ENCODE results near the gene ICAM2.

- TF ChIP-seq ISL1 (CRISPR knock-in tag; IDR thresholded peaks at IDR 0.05) (no peak), CREB5 (CRISPR knock-in tag; IDR thresholded peaks at IDR 0.05; ENCODE audit: low read depth) (no peak), ESRRG (CRISPR knock-in tag; IDR thresholded peaks at IDR 0.05) (no peak), TCF4 (CRISPR knock-in tag; IDR thresholded peaks at IDR 0.05; ENCODE audit: borderline replicate concordance) (no peak), SNAI2 (CRISPR knock-in tag; IDR thresholded peaks at IDR 0.05) (no peak), ZC3H10 (CRISPR knock-in tag; IDR thresholded peaks at IDR 0.05) (no peak), CSRNP3 (CRISPR knock-in tag; IDR thresholded peaks at IDR 0.05) (no peak), ZNF565 (CRISPR knock-in tag; conservative IDR thresholded peaks at IDR 0.05; ENCODE audit: low read depth) (no peak), GLIS3 (CRISPR knock-in tag; IDR thresholded peaks at IDR 0.05) (no peak), PPARA (CRISPR knock-in tag; IDR thresholded peaks at IDR 0.05; ENCODE audit: borderline replicate concordance) (no peak), ARNTL (CRISPR knock-in tag; IDR thresholded peaks at IDR 0.05; ENCODE audit: borderline replicate concordance, low read depth) (no peak)
- TF ChIP-seq, protein P1, sequence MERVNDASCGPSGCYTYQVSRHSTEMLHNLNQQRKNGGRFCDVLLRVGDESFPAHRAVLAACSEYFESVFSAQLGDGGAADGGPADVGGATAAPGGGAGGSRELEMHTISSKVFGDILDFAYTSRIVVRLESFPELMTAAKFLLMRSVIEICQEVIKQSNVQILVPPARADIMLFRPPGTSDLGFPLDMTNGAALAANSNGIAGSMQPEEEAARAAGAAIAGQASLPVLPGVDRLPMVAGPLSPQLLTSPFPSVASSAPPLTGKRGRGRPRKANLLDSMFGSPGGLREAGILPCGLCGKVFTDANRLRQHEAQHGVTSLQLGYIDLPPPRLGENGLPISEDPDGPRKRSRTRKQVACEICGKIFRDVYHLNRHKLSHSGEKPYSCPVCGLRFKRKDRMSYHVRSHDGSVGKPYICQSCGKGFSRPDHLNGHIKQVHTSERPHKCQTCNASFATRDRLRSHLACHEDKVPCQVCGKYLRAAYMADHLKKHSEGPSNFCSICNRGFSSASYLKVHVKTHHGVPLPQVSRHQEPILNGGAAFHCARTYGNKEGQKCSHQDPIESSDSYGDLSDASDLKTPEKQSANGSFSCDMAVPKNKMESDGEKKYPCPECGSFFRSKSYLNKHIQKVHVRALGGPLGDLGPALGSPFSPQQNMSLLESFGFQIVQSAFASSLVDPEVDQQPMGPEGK (CRISPR knock-in tag; IDR thresholded peaks at IDR 0.05; ENCODE audit: borderline replicate concordance): no peak
Measured at GRCh38 chr17:64059756-64060155, 39.3 kb upstream of the ICAM2 start.

All from SK-N-SH treated with all-trans-retinoic acid at 6 μM for 48 hours (cell line).